Endodermal cell (in vitro differentiated cells): ENCODE data around the gene COX20. TPM values are rescaled to one million over a fixed set of nuclear protein-coding genes. Genes with fewer than 3 reads are reported as not detected.

Experiments
- DNase-seq: peaks from one replicate; pipeline ENCODE4 v3.0.0-alpha.2; 2017
- H3K27ac ChIP-seq: 2 replicates; pipeline ENCODE4 v1.5.1; 2013; ENCODE audit warnings: mild to moderate bottlenecking, low read depth, low read length, moderate library complexity
- H3K27me3 ChIP-seq: 2 replicates; pipeline ENCODE4 v1.6.1; 2013; ENCODE audit warnings: mild to moderate bottlenecking, low read length, moderate library complexity; ENCODE audit not compliant: insufficient read depth, control insufficient read depth, poor library complexity, severe bottlenecking
- H3K36me3 ChIP-seq: 2 replicates; pipeline ENCODE4 v1.7.0; 2013; ENCODE audit warnings: mild to moderate bottlenecking, low read length, moderate library complexity; ENCODE audit not compliant: control insufficient read depth, insufficient read depth
- H3K4me1 ChIP-seq: one replicate; pipeline ENCODE4 v1.7.0; 2013; ENCODE audit warnings: low read length; ENCODE audit not compliant: control insufficient read depth, insufficient read depth
- H3K4me3 ChIP-seq: 2 replicates; pipeline ENCODE4 v1.5.1; 2013; ENCODE audit warnings: mild to moderate bottlenecking, low read length, moderate library complexity
- H3K9ac ChIP-seq: 2 replicates; pipeline ENCODE4 v1.6.1; 2013; ENCODE audit warnings: mild to moderate bottlenecking, low read length, moderate library complexity; ENCODE audit not compliant: poor library complexity, severe bottlenecking; ENCODE audit errors: extremely low read depth
- H3K9me3 ChIP-seq: 2 replicates; pipeline ENCODE4 v1.6.1; 2013; ENCODE audit warnings: mild to moderate bottlenecking, low read length, moderate library complexity; ENCODE audit not compliant: control insufficient read depth
- H3K27ac Mint-ChIP-seq: 2 replicates; pipeline ENCODE4 v1.8.0; 2020; ENCODE audit warnings: mixed read lengths
- H3K27me3 Mint-ChIP-seq: 2 replicates; pipeline ENCODE4 v1.8.0; 2021; ENCODE audit warnings: mild to moderate bottlenecking, mixed read lengths; ENCODE audit not compliant: insufficient read depth
- H3K36me3 Mint-ChIP-seq: 2 replicates; pipeline ENCODE4 v1.8.0; 2020; ENCODE audit warnings: low read depth, mixed read lengths
- H3K4me1 Mint-ChIP-seq: 2 replicates; pipeline ENCODE4 v1.8.0; 2020; ENCODE audit warnings: mixed read lengths
- H3K4me3 Mint-ChIP-seq: 2 replicates; pipeline ENCODE4 v1.8.0; 2020; ENCODE audit warnings: mild to moderate bottlenecking, moderate library complexity, mixed read lengths
- H3K9me3 Mint-ChIP-seq: 2 replicates; pipeline ENCODE4 v1.8.0; 2020; ENCODE audit warnings: mild to moderate bottlenecking, mixed read lengths
- WGBS, 2 experiments: methylation state at CpG; one replicate each; pipeline versions ENCODE4 v1.1.5 to v1.1.7; 2013; ENCODE audit warnings: missing lambda C conversion rate in 2 of 2, mixed read lengths in 1 of 2; ENCODE audit not compliant: insufficient coverage in 1 of 2, insufficient read length in 1 of 2; 5-methylcytosine and 5-hydroxymethylcytosine counted together
- total RNA-seq, 2 donors: library from RNA; stranded (reverse); fragmentation: NEBNext Ultra II Directional in 1 of 2; extraction: Animal tissue kit (Norgen Biotek cat#: 25700) in 1 of 2; gene quantifications; 2 replicates in 1 of 2; 3 replicates in 1 of 2; pipeline ENCODE4 v1.2.1, GENCODE V29; 2021
- TF ChIP-seq, protein P1 (sequence below): fragments of 200-600 bp; sonication (generic); conservative IDR thresholded peaks from 2 replicates; pipeline ENCODE4 v1.5.0; 2021; ENCODE audit warnings: antibody characterized with exemption, mild to moderate bottlenecking

Gene COX20
- total RNA-seq, 2 donors from 2014 or later, result 19.5 to 23.4 TPM

DNA sequence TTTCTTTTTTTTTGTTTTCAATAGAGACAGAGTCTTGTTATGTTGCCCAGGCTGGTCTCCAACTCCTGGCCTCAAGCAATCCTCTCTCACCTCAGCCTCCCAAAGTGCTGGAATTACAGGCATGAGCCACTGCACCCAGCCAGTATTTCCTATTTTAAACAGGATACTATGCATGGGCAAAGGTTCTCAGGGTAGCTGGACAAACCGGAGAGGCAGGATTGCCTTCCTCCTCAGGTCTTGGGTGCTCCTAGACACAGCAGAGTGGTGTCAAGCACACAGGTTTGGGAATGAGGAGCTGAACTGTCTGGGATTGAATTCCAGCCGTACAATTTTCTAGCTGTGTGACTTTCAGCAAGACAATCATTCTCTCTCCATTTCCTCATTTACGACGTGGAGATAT lies 51.8 kb downstream of the COX20 start:
- no peaks in the 10 kb centered on the region for H3K27me3 Mint-ChIP-seq
- no peaks in the 10 kb centered on the region for H3K4me1 Mint-ChIP-seq
- H3K36me3 Mint-ChIP-seq, result no peaks in the 10 kb centered on the region

DNA sequence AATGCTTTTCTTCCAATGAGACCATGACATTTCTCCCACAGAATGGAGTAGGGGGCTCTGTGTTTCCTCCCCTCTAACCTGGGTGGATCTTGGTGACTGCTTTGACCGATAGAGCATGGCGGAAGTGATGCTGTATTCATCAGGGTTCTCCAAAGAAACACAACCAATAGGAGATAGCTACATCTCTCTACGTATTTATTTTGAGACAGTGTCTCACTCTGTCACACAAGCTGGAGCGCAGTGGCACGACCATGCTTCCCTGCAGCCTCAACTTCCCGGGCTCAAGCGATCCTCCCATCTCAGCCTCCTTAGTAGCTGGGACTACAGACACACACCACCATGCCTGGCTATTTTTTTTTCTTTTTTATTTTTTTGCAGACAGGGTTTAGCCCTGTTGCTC lies 58.4 kb downstream of the COX20 start:
- H3K27me3 ChIP-seq, result no peaks in the 10 kb centered on the region
- Mint-ChIP-seq H3K27ac (no peak overlapping the region), H3K36me3 (no peaks in the 10 kb centered on the region), H3K4me1 (no peaks in the 10 kb centered on the region), H3K9me3 (peaks cover 1% of the 10 kb centered on the region), H3K4me3 (no peak overlapping the region), H3K27me3 (no peaks in the 10 kb centered on the region)
- no peaks in the 10 kb centered on the region for H3K9me3 ChIP-seq
- no peaks in the 10 kb centered on the region for H3K36me3 ChIP-seq
- H3K4me1 ChIP-seq, result no peaks in the 10 kb centered on the region
- WGBS, 2 experiments, result 92 to 95% methylated on average over 7 of the region's 7 CpGs
- TF ChIP-seq, protein P1, sequence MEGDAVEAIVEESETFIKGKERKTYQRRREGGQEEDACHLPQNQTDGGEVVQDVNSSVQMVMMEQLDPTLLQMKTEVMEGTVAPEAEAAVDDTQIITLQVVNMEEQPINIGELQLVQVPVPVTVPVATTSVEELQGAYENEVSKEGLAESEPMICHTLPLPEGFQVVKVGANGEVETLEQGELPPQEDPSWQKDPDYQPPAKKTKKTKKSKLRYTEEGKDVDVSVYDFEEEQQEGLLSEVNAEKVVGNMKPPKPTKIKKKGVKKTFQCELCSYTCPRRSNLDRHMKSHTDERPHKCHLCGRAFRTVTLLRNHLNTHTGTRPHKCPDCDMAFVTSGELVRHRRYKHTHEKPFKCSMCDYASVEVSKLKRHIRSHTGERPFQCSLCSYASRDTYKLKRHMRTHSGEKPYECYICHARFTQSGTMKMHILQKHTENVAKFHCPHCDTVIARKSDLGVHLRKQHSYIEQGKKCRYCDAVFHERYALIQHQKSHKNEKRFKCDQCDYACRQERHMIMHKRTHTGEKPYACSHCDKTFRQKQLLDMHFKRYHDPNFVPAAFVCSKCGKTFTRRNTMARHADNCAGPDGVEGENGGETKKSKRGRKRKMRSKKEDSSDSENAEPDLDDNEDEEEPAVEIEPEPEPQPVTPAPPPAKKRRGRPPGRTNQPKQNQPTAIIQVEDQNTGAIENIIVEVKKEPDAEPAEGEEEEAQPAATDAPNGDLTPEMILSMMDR, result no peak
- no peak overlapping the region for H3K27ac ChIP-seq
- no peak overlapping the region for H3K9ac ChIP-seq
- H3K4me3 ChIP-seq, result no peak overlapping the region
- DNase-seq, result no peak

More for the DNA sequence above, 51.8 kb downstream of the COX20 start:
- TF ChIP-seq, protein P1, result no peak
- Histone ChIP-seq H3K4me3 (no peak overlapping the region), H3K36me3 (no peaks in the 10 kb centered on the region), H3K9me3 (no peaks in the 10 kb centered on the region), H3K27me3 (no peaks in the 10 kb centered on the region), H3K4me1 (no peaks in the 10 kb centered on the region), H3K9ac (no peak overlapping the region), H3K27ac (no peak overlapping the region)
- WGBS, 2 experiments, result 96 to 97% methylated on average over 4 of the region's 4 CpGs
- no peak overlapping the region for H3K4me3 Mint-ChIP-seq
- DNase-seq, result no peak
- H3K9me3 Mint-ChIP-seq, result no peaks in the 10 kb centered on the region
- H3K27ac Mint-ChIP-seq, result no peak overlapping the region

Other genes with a start within 250 kb of the COX20 start
- 10 to 100 TPM; 50.0 to 50.2 TPM for gene DESI2, start 182.5 kb upstream of the COX20 start, total RNA-seq
- 100 to 1,000 TPM; 517 to 556 TPM for gene HNRNPU, start 28.9 kb downstream of the COX20 start, total RNA-seq